DMS53 treated with DMSO at 0.1 percent for 48 hours (cell line): ENCODE data around the gene LITAF.
"Not testable (repeated sequence)": the region's sequence is repeated elsewhere in the genome, so short reads cannot be mapped to it uniquely, and the experiment has no call there.

Source experiments
- DNase-seq: peaks from one replicate; lab custom pipeline; 2025; ENCODE audit not compliant: unreplicated experiment; lab: John Stamatoyannopoulos, UW

The LITAF gene

GRCh38 chr16:11576427-11577289 is 10.1 kb downstream of the LITAF start:
- DNase-seq, result peak; percentile 14

DNA sequence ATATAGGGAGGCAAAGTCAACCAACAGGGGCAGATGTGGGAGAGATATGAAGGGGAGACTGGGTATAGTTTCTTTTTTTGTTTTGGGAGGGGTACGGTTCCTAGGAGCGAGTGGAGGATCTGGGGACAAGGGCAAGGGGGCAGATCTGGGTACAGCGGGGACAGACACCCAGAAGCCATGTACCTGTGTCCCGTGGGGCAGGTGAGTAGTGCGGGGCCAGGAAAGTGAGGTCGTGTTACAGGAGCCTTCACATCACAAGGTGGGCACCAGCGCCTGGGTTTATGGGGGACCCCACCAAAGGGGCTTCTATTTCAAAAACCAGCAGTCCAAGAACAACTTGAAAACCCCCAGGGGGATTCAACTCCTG is 11.5 kb downstream of the LITAF start:
- no peak for DNase-seq

DNA sequence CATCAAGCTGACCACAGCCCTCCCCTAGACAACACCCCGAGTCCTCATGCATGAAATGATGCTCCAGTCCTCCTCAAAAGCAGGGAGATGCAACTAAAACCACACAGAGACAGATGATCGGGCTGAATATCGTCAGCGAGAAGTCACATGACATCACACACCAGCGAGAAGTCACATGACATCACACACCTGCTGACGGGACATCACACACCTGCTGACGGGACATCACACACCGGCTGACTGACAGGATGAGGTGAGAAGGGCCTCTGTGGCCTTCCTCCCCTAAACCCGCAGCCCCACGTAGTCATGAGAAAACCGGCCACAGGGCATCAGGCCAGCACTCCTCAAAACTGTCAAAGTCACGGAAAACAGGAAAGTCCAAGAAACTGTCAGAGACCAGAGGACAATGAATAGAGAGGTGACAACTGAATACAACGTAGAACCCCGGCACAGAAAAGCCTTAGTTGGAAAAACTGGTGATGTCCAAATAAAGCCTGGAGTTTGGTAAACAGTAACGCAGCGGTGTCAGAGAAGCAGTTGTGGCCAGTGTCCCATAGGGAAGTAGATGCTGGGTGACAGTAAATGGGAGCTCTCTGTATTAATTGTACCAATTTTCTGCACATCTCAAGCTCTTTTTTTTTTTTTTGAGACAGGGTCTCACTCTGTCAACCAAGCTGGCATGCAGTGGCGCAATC is 14.3 kb downstream of the LITAF start:
- DNase-seq, result no peak

DNA sequence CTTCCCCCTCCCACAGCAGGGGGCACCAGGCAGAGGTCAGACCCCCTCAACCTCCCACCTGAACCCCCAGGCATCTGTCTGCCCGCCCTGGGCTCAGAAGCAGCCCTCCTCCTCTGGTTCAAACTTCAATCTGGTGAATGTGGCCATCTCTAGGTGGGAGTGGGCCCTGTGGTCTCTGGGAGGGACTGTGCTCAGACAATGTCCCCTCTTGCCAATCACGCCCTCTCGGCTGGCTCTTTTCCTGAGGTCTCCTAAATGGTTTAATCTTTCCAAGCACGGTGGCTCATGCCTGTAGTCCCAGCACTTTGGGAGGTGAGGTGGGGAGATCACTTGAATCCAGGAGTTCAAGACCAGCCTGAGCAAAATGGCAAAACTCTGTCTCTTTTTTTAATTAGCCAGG is 15.2 kb downstream of the LITAF start:
- no peak for DNase-seq

GRCh38 chr16:11570806-11571205 is 15.9 kb downstream of the LITAF start:
- DNase-seq, result no peak

DNA sequence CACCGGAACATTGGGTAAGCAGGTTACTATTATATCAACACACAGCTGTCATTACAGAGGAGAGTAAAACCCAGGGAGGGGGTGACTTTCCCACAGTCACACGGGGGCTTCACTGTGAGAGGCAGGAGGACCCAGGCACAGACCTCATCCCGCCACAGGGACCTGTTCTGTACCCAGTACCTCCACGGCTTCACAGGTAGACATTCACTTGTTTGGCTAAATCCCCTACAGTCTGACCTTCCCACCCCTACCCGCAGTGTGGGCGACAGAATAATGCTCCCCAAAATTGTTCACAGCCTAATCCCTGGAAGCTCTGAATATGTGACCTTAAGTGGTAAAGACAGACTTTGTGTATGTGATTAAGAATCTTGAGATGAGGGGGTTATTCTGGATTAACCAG is 16.5 kb downstream of the LITAF start:
- DNase-seq, result no peak

DNA sequence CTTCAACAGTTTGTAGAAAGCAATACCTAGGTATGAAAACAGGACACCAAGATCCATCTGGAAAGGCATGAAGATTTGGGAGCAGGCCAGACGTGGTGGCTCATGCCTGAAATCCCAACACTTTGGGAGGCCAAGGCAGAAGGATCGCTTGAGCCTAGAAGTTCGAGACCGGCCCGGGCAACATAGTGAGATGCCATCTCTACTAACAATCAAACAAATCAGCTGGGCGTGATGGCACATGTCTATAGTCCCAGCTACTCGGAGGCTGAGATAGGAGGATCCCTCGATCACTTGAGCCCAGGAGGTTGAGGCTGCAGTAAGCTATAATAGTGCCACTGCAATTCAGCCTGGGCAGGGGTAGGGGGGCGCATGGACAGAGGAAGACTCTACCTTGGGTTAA is 20.3 kb downstream of the LITAF start:
- DNase-seq, result no peak

GRCh38 chr16:11565665-11566064 is 21.1 kb downstream of the LITAF start:
- DNase-seq, result no peak

DNA sequence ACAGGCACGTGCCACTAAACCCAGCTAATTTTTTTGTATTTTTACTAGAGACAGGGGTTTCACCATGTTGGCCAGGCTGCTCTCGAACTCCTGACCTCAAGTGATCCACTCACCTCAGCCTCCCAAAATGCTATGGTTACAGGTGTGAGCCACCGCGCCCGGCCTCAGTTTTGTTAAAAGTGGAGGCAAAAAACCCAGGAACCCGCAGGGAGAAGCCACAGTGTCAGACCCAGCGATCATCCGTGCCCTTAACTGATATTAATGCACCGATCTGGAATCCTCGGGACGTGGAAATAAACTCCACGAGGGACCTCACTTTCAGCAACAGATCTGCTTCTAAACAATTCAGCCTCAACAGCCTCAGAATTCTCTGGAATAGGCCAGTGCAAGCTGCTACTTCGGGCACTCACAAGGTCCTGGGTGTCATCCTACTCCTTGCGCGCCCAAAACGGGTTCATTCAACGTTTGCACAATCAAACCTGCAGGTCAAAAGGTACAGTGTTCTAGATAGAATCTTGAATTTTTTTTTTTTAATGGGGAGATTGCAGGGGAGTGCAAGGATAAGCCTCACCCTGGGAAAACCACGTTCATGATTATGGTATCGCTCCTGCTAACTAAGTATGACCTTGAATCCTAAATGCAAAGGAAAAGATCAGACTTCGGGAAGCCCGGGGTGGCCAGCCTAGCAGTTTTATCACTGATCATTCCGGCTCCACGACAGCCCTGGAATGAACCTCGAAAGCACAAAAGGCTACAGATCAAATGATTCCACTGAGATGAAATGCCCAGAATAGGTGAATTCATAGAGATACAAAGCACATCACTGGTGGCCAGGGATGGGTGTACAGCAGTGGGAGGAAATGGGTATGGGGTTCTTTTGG is 22.4 kb downstream of the LITAF start:
- no peak for DNase-seq

GRCh38 chr16:11563493-11564040 is 23.2 kb downstream of the LITAF start:
- DNase-seq, result no peak

GRCh38 chr16:11562941-11563340 is 23.8 kb downstream of the LITAF start:
- DNase-seq, result no peak

DNA sequence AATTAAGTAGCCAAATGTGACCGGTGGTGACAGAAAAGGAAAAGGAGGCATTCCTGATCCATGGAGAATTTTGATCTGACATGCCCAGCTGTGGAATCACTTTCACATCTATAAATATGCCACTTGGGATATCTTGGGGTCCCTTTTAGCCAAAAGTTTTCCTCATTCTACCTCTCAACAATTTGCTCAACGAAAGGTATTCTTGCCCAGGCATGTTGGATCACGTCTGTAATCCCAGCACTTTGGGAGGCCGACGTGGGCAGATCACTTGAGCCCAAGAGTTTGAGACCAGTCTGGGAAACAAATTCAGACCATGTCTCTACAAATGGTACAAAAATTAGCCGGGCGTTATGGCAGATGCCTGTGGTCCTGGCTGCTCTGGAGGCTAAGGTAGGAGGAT is 24.3 kb downstream of the LITAF start:
- DNase-seq, result no peak

GRCh38 chr16:11561856-11562255 is 24.9 kb downstream of the LITAF start:
- no peak for DNase-seq

DNA sequence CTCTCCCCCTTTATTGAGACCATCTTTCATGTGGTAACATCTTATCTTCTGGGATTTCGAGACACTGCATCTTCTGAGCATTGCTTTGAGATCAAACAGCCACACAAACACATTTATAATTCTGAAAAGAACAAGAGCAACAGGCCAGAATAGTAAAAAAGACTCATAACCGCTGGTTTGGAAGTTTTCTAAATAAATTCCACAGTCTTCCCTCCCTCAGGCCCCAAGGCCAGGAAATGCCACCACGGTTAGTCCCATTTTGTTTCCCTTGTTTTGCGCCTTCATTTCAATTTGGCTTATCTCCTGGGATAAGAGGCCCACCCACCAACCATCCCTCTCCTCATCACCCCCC is 25.3 kb downstream of the LITAF start:
- DNase-seq, result no peak

DNA sequence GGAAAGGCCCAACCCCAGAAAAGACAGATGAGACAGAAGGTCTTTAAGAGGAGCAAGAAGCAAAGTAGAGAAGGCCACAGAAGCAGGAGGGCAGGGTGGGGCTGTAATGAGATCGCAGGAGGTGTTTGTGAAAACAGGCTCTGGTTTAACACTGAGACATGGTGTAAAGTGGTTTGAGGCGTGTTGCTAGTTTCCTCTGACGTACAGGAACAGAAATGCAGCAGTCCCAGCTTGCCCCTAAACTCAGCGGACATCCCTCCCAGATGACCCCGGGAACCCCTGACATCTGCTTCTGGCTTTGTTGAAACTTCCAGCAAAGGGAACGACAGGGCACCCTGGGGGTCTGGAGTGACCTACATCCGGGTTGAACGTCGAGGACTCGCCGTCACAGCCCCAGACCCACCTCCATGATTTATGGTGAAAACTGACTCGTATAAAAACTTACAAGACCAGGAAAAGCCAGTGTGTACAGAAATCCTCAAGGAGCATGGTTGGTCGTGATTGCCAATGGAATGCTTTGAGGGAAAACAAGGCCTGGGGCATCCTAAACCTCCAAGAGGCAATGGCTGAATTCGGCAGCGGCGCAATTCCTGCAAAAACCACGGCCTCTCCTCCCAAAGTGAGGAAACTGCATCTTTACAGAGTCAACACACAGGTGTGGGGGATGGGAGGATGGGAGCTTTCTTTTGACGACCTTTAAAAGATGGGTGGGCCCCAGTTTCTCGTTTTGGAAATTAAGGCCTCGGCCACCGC is 25.8 kb downstream of the LITAF start:
- no peak for DNase-seq

GRCh38 chr16:11558308-11558823 is 28.4 kb downstream of the LITAF start:
- DNase-seq, result not testable (repeated sequence)

- no peak for DNase-seq
Measured at GRCh38 chr16:11557801-11558200, 28.9 kb downstream of the LITAF start.

DNA sequence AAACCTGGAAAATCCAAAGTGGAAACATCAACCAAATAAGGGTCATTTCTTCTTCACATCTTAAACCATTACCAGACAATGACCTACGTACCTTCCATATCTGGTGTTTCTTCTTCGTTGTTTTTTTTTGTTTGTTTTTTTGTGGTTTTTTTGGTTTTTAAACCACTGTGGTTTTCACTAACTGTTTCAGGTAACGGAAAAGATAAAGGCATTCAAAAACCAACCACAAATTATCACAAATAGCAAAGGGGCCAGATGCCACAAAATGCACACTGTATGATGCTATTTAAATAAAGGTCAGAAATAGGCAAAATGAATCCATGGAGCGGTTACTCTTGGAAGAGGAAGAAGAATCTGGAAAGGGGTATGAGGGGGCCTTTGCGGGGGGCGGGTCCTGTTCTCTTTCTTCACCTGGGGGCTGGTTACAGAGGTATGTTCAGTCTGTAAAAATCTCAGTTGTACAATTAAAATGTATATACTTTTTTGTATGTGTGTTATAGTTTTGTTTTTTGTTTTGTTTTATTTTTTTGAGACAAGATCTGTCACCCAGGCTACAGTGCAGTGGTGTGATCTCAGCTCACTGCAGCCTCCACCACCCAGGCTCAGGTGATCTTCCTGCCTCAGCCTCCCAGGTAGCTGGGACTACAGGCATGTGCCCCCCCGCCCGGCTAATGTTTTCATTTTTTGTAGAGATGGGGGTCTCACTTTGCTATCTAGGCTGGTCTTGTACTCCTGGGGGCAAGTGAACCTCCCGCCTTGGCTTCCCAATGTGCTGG is 29.6 kb downstream of the LITAF start:
- DNase-seq, result no peak

- DNase-seq, result no peak
Measured at GRCh38 chr16:11556214-11556819, 30.4 kb downstream of the LITAF start.
